HFFc6 (cell line): ENCODE data around the gene CYBA. TPM values are rescaled to one million over a fixed set of nuclear protein-coding genes. Genes with fewer than 3 reads are reported as not detected.

Experiments used
- DNase-seq: peaks from one replicate; pipeline ENCODE4 v3.0.0-alpha.2; 2018
- H3K27ac Mint-ChIP-seq: 2 replicates; pipeline ENCODE4 v1.8.0; 2020; ENCODE audit warnings: mild to moderate bottlenecking, mixed read lengths
- H3K27me3 Mint-ChIP-seq: 2 replicates; pipeline ENCODE4 v1.8.0; 2021; ENCODE audit warnings: mild to moderate bottlenecking, moderate library complexity, mixed read lengths; ENCODE audit not compliant: insufficient read depth
- H3K36me3 Mint-ChIP-seq: 2 replicates; pipeline ENCODE4 v1.8.0; 2021; ENCODE audit warnings: low read depth, mixed read lengths
- H3K4me1 Mint-ChIP-seq: 2 replicates; pipeline ENCODE4 v1.8.0; 2020; ENCODE audit warnings: low read depth, mixed read lengths
- H3K4me3 Mint-ChIP-seq: 2 replicates; pipeline ENCODE4 v1.8.0; 2020; ENCODE audit warnings: mild to moderate bottlenecking, moderate library complexity, mixed read lengths
- H3K9me3 Mint-ChIP-seq: 2 replicates; pipeline ENCODE4 v1.8.0; 2020; ENCODE audit warnings: mild to moderate bottlenecking, mixed read lengths
- total RNA-seq, 6 experiments: library from RNA; stranded (reverse); fragmentation: NEBNext Ultra II Directional; extraction: Animal tissue kit (Norgen Biotek cat#: 25700); gene quantifications; 2 replicates in 1 of 6; 3 replicates in 5 of 6; pipeline ENCODE4 v1.2.3, GENCODE V29; 2021
- TF ChIP-seq, protein P1 (sequence below): fragments of 200-600 bp; sonication (generic); IDR thresholded peaks from 2 replicates; pipeline ENCODE4 v1.5.0; 2021; ENCODE audit warnings: antibody characterized with exemption, mild to moderate bottlenecking

CYBA gene
- total RNA-seq, 6 experiments from 2014 or later: 29.0 to 228 (median 36.9) TPM

DNA sequence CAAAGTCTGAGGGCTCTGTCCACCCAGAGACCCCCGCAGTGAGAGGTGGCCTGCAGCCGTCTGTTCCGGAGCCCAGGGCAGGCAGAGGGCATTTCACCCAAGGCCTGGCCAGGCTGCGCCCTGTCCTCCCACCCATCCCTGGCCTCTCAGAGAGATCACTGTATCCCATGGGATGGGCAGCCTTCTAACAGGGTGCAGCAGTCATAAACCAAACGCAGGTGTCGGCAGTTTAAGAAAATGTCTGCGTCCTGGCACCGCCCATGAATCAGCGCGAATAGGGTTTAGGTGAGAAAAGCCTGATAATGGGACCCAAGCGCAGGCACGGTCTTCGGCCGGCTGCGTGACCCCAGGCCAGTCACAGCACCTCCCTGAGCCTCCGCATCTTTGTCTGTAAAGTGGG is 5.4 kb downstream of the CYBA start:
- DNase-seq: no peak
- TF ChIP-seq, protein P1, sequence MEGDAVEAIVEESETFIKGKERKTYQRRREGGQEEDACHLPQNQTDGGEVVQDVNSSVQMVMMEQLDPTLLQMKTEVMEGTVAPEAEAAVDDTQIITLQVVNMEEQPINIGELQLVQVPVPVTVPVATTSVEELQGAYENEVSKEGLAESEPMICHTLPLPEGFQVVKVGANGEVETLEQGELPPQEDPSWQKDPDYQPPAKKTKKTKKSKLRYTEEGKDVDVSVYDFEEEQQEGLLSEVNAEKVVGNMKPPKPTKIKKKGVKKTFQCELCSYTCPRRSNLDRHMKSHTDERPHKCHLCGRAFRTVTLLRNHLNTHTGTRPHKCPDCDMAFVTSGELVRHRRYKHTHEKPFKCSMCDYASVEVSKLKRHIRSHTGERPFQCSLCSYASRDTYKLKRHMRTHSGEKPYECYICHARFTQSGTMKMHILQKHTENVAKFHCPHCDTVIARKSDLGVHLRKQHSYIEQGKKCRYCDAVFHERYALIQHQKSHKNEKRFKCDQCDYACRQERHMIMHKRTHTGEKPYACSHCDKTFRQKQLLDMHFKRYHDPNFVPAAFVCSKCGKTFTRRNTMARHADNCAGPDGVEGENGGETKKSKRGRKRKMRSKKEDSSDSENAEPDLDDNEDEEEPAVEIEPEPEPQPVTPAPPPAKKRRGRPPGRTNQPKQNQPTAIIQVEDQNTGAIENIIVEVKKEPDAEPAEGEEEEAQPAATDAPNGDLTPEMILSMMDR: no peak
- H3K9me3 Mint-ChIP-seq: no peaks in the 10 kb centered on the region
- H3K27ac Mint-ChIP-seq: no peak overlapping the region
- H3K4me3 Mint-ChIP-seq: no peak overlapping the region
- peaks cover 8% of the 10 kb centered on the region; the same call in 1 of the 2 replicates for H3K27me3 Mint-ChIP-seq
- H3K4me1 Mint-ChIP-seq: no peaks in the 10 kb centered on the region
- H3K36me3 Mint-ChIP-seq: no peaks in the 10 kb centered on the region; the same call in 1 of the 2 replicates

DNA sequence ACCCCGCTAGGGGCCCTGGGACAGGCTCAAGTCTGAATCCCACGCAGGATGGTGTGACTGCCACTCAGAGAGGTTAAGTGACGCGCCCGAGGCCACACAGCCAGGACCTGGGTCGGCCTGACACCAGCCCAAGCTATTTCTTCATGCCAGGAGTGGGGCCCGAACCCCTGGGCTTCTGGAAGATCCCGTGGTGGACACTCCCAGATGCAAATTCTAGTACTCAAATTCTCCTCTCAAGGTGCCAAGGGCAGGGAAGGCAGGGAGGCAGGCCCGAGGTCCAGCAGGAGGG is 7.3 kb downstream of the CYBA start:
- H3K9me3 Mint-ChIP-seq: no peaks in the 10 kb centered on the region

DNA sequence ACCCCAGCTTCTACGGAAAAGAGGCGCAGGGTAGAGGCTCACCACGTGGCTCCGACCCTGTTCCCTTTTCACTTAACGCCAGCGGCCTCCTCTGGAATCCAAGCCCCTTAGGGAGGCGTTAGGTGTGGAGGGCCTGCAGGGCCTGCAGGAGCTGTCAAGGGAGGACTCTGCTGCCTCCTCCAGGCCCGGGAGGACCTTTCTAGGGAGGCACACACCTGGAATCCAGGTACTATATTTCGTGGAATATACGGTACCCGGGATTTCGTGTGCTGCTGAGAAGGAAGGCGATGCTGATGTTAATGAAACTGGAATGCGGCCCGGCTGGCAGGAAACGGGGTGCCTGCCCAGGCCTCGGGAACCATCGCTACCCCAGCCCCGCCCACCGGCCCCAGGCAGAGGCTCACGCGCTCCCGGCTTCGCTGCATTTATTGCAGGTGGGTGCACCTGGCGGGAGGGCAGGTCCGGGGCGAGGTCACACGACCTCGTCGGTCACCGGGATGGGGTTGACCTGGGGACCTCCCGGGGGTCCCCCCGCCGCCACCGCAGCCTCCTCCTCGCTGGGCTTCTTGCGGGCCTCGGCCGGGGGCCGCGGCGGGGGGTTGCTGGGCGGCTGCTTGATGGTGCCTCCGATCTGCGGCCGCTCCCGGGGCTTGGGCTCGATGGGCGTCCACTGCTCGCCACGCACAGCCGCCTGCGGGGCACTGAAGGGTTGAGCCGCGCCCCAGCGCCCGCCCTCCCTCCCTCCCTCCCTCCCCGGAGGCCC is 7.8 kb downstream of the CYBA start:
- Mint-ChIP-seq H3K27me3 (peaks cover 19% of the 10 kb centered on the region), H3K36me3 (no peaks in the 10 kb centered on the region)
- DNase-seq: no peak

More for the DNA sequence above, 7.3 kb downstream of the CYBA start:
- H3K4me1 Mint-ChIP-seq: no peaks in the 10 kb centered on the region
- DNase-seq: no peak
- no peak overlapping the region for H3K27ac Mint-ChIP-seq
- H3K27me3 Mint-ChIP-seq: peaks cover 16% of the 10 kb centered on the region
- no peaks in the 10 kb centered on the region for H3K36me3 Mint-ChIP-seq
- TF ChIP-seq, protein P1: no peak
- no peak overlapping the region for H3K4me3 Mint-ChIP-seq

DNA sequence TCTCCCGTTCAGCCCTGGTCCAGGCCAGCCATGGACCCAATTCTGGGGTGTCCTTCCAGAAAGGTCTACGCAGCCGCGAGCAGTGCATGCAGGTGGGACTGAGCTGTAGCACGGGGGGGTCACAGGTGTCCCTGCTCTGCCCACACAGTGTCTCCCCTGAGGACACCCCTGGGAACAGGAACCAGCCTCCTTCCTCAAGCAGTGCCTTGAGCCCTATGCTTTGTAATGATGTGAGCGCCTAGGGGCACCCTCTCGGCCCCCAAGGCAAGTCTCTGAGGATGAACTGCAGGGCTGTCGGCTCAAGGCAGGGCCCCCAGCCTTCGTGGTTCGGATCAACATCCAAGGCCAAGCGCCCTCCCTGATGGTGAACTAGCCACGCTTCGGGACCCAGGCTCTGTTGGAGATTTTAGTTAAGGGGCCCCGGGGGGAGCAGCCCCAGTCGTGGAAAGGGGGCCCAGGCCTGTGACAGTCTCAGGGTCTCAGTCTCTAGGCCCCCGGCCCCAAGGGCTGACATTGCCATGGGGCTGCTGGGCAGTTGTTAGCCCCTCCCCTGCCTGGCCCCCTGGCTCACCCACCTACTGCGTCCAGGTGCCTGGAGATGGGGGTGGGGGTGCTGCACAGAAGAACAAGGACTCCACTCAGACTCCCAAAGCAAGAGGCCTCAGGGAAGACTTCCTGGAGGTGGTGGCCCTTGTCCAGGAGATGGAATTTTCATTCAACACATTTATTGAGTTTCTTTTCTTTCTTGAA is 10.2 kb downstream of the CYBA start:
- Mint-ChIP-seq H3K36me3 (no peaks in the 10 kb centered on the region), H3K4me1 (peaks cover 11% of the 10 kb centered on the region), H3K4me3 (no peak overlapping the region), H3K27ac (no peak overlapping the region), H3K9me3 (no peaks in the 10 kb centered on the region), H3K27me3 (peaks cover 22% of the 10 kb centered on the region)
- no peak for DNase-seq
- TF ChIP-seq, protein P1: no peak

More for the DNA sequence above, 7.8 kb downstream of the CYBA start:
- no peaks in the 10 kb centered on the region for H3K4me1 Mint-ChIP-seq
- H3K9me3 Mint-ChIP-seq: no peaks in the 10 kb centered on the region
- H3K27ac Mint-ChIP-seq: no peak overlapping the region
- no peak overlapping the region for H3K4me3 Mint-ChIP-seq
- TF ChIP-seq, protein P1: no peak

DNA sequence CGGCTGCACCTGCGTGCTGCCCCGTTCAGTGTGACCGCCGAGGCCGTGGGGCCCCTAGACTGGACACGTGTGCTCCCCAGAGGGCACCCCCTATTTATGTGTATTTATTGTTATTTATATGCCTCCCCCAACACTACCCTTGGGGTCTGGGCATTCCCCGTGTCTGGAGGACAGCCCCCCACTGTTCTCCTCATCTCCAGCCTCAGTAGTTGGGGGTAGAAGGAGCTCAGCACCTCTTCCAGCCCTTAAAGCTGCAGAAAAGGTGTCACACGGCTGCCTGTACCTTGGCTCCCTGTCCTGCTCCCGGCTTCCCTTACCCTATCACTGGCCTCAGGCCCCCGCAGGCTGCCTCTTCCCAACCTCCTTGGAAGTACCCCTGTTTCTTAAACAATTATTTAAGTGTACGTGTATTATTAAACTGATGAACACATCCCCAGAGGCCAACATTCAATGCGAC is 10.8 kb downstream of the CYBA start:
- Mint-ChIP-seq H3K27ac (no peak overlapping the region), H3K9me3 (no peaks in the 10 kb centered on the region), H3K4me1 (peaks cover 15% of the 10 kb centered on the region), H3K36me3 (no peaks in the 10 kb centered on the region), H3K4me3 (no peak overlapping the region), H3K27me3 (peaks cover 22% of the 10 kb centered on the region)
- DNase-seq: no peak
- TF ChIP-seq, protein P1: no peak
